ENCODE results near the gene FAM131B. TPM values are rescaled to one million over a fixed set of nuclear protein-coding genes. Genes with fewer than 3 reads are reported as not detected.

Gene FAM131B
- total and polyA plus RNA-seq, 2 experiments from 2014 or later: 0.87 to 1.9 TPM

GRCh38 chr7:143321734-143322133 lies 40.8 kb downstream of the FAM131B start:
- no peak for DNase-seq (ENCODE audit: low spot score)

GRCh38 chr7:143321242-143321641 lies 41.3 kb downstream of the FAM131B start:
- TF ChIP-seq EZH2phosphoT487 (IDR thresholded peaks at IDR 0.05; ENCODE audit: low read depth, severe bottlenecking, unreplicated experiment): no peak
- TF ChIP-seq, protein P1, sequence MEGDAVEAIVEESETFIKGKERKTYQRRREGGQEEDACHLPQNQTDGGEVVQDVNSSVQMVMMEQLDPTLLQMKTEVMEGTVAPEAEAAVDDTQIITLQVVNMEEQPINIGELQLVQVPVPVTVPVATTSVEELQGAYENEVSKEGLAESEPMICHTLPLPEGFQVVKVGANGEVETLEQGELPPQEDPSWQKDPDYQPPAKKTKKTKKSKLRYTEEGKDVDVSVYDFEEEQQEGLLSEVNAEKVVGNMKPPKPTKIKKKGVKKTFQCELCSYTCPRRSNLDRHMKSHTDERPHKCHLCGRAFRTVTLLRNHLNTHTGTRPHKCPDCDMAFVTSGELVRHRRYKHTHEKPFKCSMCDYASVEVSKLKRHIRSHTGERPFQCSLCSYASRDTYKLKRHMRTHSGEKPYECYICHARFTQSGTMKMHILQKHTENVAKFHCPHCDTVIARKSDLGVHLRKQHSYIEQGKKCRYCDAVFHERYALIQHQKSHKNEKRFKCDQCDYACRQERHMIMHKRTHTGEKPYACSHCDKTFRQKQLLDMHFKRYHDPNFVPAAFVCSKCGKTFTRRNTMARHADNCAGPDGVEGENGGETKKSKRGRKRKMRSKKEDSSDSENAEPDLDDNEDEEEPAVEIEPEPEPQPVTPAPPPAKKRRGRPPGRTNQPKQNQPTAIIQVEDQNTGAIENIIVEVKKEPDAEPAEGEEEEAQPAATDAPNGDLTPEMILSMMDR (IDR thresholded peaks at IDR 0.05; ENCODE audit: poor library complexity): no peak
- TF ChIP-seq EZH2 (IDR thresholded peaks at IDR 0.05; ENCODE audit: borderline replicate concordance): no peak
- Histone ChIP-seq H3K4me2 (no peak overlapping the region), H3K36me3 (replicated peaks; ENCODE audit: insufficient read depth, low read depth) (no peaks in the 10 kb centered on the region), H4K20me1 (ENCODE audit: insufficient read depth, poor library complexity, severe bottlenecking) (no peaks in the 10 kb centered on the region), H3K4me1 (ENCODE audit: insufficient read depth) (peaks cover 12% of the 10 kb centered on the region), H3K27me3 (no peaks in the 10 kb centered on the region), H2AFZ (no peak overlapping the region), H3K79me2 (no peaks in the 10 kb centered on the region), H3K27ac (no peak overlapping the region), H3K9me3 (ENCODE audit: low read depth) (no peaks in the 10 kb centered on the region), H3K4me3 (no peak overlapping the region), H3K9me2 (replicated peaks; ENCODE audit: insufficient read depth) (no peaks in the 10 kb centered on the region)
- 93% methylated on average over 10 of the region's 10 CpGs for WGBS (ENCODE audit: low lambda C conversion rate, missing lambda C conversion rate)
- no peak for DNase-seq (ENCODE audit: low spot score)

More at GRCh38 chr7:143321734-143322133, 40.8 kb downstream of the FAM131B start:
- Histone ChIP-seq H3K27me3 (no peaks in the 10 kb centered on the region), H3K4me1 (ENCODE audit: insufficient read depth) (peaks cover 12% of the 10 kb centered on the region), H3K27ac (no peak overlapping the region), H3K36me3 (replicated peaks; ENCODE audit: insufficient read depth, low read depth) (no peaks in the 10 kb centered on the region), H2AFZ (no peak overlapping the region), H3K9me3 (ENCODE audit: low read depth) (no peaks in the 10 kb centered on the region), H3K9me2 (replicated peaks; ENCODE audit: insufficient read depth) (no peaks in the 10 kb centered on the region), H4K20me1 (ENCODE audit: insufficient read depth, poor library complexity, severe bottlenecking) (no peaks in the 10 kb centered on the region), H3K4me3 (no peak overlapping the region), H3K4me2 (no peak overlapping the region), H3K79me2 (no peaks in the 10 kb centered on the region)
- TF ChIP-seq, protein P1 (IDR thresholded peaks at IDR 0.05; ENCODE audit: poor library complexity): no peak
- TF ChIP-seq EZH2phosphoT487 (IDR thresholded peaks at IDR 0.05; ENCODE audit: low read depth, severe bottlenecking, unreplicated experiment) (no peak), EZH2 (IDR thresholded peaks at IDR 0.05; ENCODE audit: borderline replicate concordance) (no peak)
- WGBS (ENCODE audit: low lambda C conversion rate, missing lambda C conversion rate): 85% methylated on average over 4 of the region's 4 CpGs

DNA sequence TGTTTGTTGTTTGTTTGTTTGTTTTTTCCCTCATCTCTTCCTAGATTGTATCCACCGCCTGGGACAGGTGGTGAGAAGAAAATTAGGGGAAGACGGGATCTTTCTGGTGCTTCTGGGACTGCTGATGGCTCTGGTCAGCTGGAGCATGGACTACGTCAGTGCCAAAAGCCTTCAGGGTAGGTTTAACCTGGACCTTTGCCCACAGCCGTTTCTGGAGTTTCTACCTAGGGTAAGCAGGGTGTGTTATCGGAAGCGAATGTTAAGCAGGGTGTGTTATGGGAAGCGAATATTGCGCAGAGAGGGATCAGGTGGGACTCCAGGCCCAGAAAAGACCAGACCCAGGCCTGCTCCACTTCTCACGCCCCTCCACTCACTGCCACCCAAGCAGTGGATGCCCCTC lies 41.9 kb downstream of the FAM131B start:
- Histone ChIP-seq H3K9me2 (replicated peaks; ENCODE audit: insufficient read depth) (no peaks in the 10 kb centered on the region), H3K4me2 (no peak overlapping the region), H3K4me1 (ENCODE audit: insufficient read depth) (peaks cover 12% of the 10 kb centered on the region), H3K36me3 (replicated peaks; ENCODE audit: insufficient read depth, low read depth) (no peaks in the 10 kb centered on the region), H4K20me1 (ENCODE audit: insufficient read depth, poor library complexity, severe bottlenecking) (no peaks in the 10 kb centered on the region), H3K79me2 (no peaks in the 10 kb centered on the region), H3K4me3 (no peak overlapping the region), H3K27ac (no peak overlapping the region), H3K9me3 (ENCODE audit: low read depth) (no peaks in the 10 kb centered on the region), H2AFZ (no peak overlapping the region), H3K27me3 (no peaks in the 10 kb centered on the region)
- DNase-seq (ENCODE audit: low spot score): no peak
- TF ChIP-seq EZH2phosphoT487 (IDR thresholded peaks at IDR 0.05; ENCODE audit: low read depth, severe bottlenecking, unreplicated experiment) (no peak), EZH2 (IDR thresholded peaks at IDR 0.05; ENCODE audit: borderline replicate concordance) (no peak)
- TF ChIP-seq, protein P1 (IDR thresholded peaks at IDR 0.05; ENCODE audit: poor library complexity): no peak
- 75% methylated on average over 9 of the region's 9 CpGs for WGBS (ENCODE audit: low lambda C conversion rate, missing lambda C conversion rate)

GRCh38 chr7:143318661-143319060 lies 43.9 kb downstream of the FAM131B start:
- WGBS (ENCODE audit: low lambda C conversion rate, missing lambda C conversion rate): 62% methylated on average over 5 of the region's 5 CpGs
- H4K20me1 ChIP-seq (ENCODE audit: insufficient read depth, poor library complexity, severe bottlenecking): no peaks in the 10 kb centered on the region
- no peaks in the 10 kb centered on the region for H3K79me2 ChIP-seq
- no peak overlapping the region for H2AFZ ChIP-seq
- no peak overlapping the region for H3K4me3 ChIP-seq
- no peak overlapping the region for H3K4me2 ChIP-seq
- H3K9me2 ChIP-seq (replicated peaks; ENCODE audit: insufficient read depth): no peaks in the 10 kb centered on the region
- peaks cover 11% of the 10 kb centered on the region for H3K4me1 ChIP-seq (ENCODE audit: insufficient read depth)
- H3K27me3 ChIP-seq: no peaks in the 10 kb centered on the region
- peak; percentile 58 for DNase-seq (ENCODE audit: low spot score)
- no peaks in the 10 kb centered on the region for H3K36me3 ChIP-seq (replicated peaks; ENCODE audit: insufficient read depth, low read depth)
- H3K27ac ChIP-seq: peak overlapping the region; percentile 46
- no peaks in the 10 kb centered on the region for H3K9me3 ChIP-seq (ENCODE audit: low read depth)
- TF ChIP-seq EZH2phosphoT487 (IDR thresholded peaks at IDR 0.05; ENCODE audit: low read depth, severe bottlenecking, unreplicated experiment) (no peak), EZH2 (IDR thresholded peaks at IDR 0.05; ENCODE audit: borderline replicate concordance) (no peak)
- TF ChIP-seq, protein P1 (IDR thresholded peaks at IDR 0.05; ENCODE audit: poor library complexity): no peak

All from hepatocyte (in vitro differentiated cells).